GM13977 (cell line): ENCODE data around the gene AP1S1.
"Not testable (repeated sequence)": the region's sequence is repeated elsewhere in the genome, so short reads cannot be mapped to it uniquely, and the experiment has no call there.

Experiments
- DNase-seq: peaks from one replicate; pipeline ENCODE4 v3.0.0; 2012; ENCODE audit warnings: low spot score
- CTCF ChIP-seq: IDR thresholded peaks from 2 replicates; pipeline ENCODE4 v1.5.1; 2012; ENCODE audit warnings: mild to moderate bottlenecking, control low read depth; ENCODE audit not compliant: insufficient read depth; ENCODE audit errors: extremely low read depth, missing control alignments
- in situ Hi-C: fragments of 300-500 bp; cut with MboI; formaldehyde crosslinking; loops from one replicate; pipeline ENCODE4 v1.12.0; 2022; ENCODE audit warnings: low sequenced_read_pairs, low pct_unique_long_range_greater_than_20kb, mixed read lengths, inconsistent platforms; ENCODE audit not compliant: unreplicated experiment

Gene AP1S1

GRCh38 chr7:101153969-101154692, at the start of gene AP1S1:
AP1S1 (plus strand) TSS chr7:101154476; CDS start chr7:101154515, 39 bp downstream.
- no peak for TF ChIP-seq CTCF
- DNase-seq: peak; percentile 99
- in situ Hi-C loops: no loop called here

- in situ Hi-C loops: no loop called here
- no peak for TF ChIP-seq CTCF
- no peak for DNase-seq
These were observed 49.5 kb upstream of the AP1S1 start for GRCh38 chr7:101104799-101105198.

GRCh38 chr7:101105248-101105647, 49.0 kb upstream of the AP1S1 start:
- in situ Hi-C loops, DNase-seq: not testable (repeated sequence)

GRCh38 chr7:101106386-101106785, 47.9 kb upstream of the AP1S1 start:
- no peak for TF ChIP-seq CTCF
- in situ Hi-C loops: no loop called here
- no peak for DNase-seq

GRCh38 chr7:101108330-101108857, 45.9 kb upstream of the AP1S1 start:
- DNase-seq: peak; percentile 69
- TF ChIP-seq CTCF: no peak
- in situ Hi-C loops: no loop called here

GRCh38 chr7:101108961-101109360, 45.3 kb upstream of the AP1S1 start:
- in situ Hi-C loops: no loop called here
- DNase-seq: no peak
- TF ChIP-seq CTCF: no peak

- in situ Hi-C loops: no loop called here
- TF ChIP-seq CTCF: no peak
- no peak for DNase-seq
These were observed 44.9 kb upstream of the AP1S1 start for GRCh38 chr7:101109368-101109767.
